Epithelial cell of esophagus (primary cell): ENCODE measurements around the gene CXCR6.

ENCODE experiments used
- DNase-seq: peaks from one replicate; pipeline ENCODE4 v3.0.0; 2010; ENCODE audit warnings: low read depth
- H3K4me3 ChIP-seq: 2 replicates; pipeline ENCODE4 v1.5.1; 2011; ENCODE audit warnings: mild to moderate bottlenecking, low read length, control low read depth
- CTCF ChIP-seq: IDR thresholded peaks from 2 replicates; pipeline ENCODE4 v1.5.1; 2011; ENCODE audit warnings: low read depth, mild to moderate bottlenecking, low read length, control low read depth, inconsistent platforms; ENCODE audit not compliant: insufficient read depth; ENCODE audit errors: missing control alignments

Gene CXCR6

GRCh38 chr3:45980229-45980813 lies 37.1 kb downstream of the CXCR6 start:
- DNase-seq = no peak
- no peak for TF ChIP-seq CTCF
- no peak overlapping the region for H3K4me3 ChIP-seq

GRCh38 chr3:45980819-45981218 lies 37.6 kb downstream of the CXCR6 start:
- TF ChIP-seq CTCF = no peak
- no peak for DNase-seq

GRCh38 chr3:45981346-45982074 lies 38.2 kb downstream of the CXCR6 start:
- TF ChIP-seq CTCF = no peak
- DNase-seq = no peak
- H3K4me3 ChIP-seq = no peak overlapping the region

More at GRCh38 chr3:45980819-45981218, 37.6 kb downstream of the CXCR6 start:
- H3K4me3 ChIP-seq = no peak overlapping the region

GRCh38 chr3:45983770-45984169 lies 40.5 kb downstream of the CXCR6 start:
- no peak for DNase-seq
- TF ChIP-seq CTCF = no peak
- no peak overlapping the region for H3K4me3 ChIP-seq

GRCh38 chr3:45984331-45985312 lies 41.4 kb downstream of the CXCR6 start:
- no peak overlapping the region for H3K4me3 ChIP-seq
- no peak for DNase-seq
- no peak for TF ChIP-seq CTCF

- H3K4me3 ChIP-seq = no peak overlapping the region
- no peak for TF ChIP-seq CTCF
- no peak for DNase-seq
Observed at GRCh38 chr3:45985532-45986302, 42.5 kb downstream of the CXCR6 start.
